HG03575 (cell line): ENCODE measurements around the gene PBX3.
"Not testable (repeated sequence)": the region's sequence is repeated elsewhere in the genome, so short reads cannot be mapped to it uniquely, and the experiment has no call there.

Experiments
- ATAC-seq: cut with Tn5 transposase; IDR thresholded peaks from one replicate; pipeline ENCODE4 v1.9.1; 2021; ENCODE audit not compliant: unreplicated experiment, insufficient number of reproducible peaks, low FRiP score; ENCODE audit errors: extremely low read depth

PBX3 gene

GRCh38 chr9:125768803-125769202, 21.6 kb downstream of the PBX3 start:
- ATAC-seq: no peak

- ATAC-seq: no peak
Observed at GRCh38 chr9:125771037-125771436, 23.9 kb downstream of the PBX3 start.

- ATAC-seq: no peak
Observed at GRCh38 chr9:125772740-125773139, 25.6 kb downstream of the PBX3 start.

- no peak for ATAC-seq
Observed at GRCh38 chr9:125774106-125774505, 26.9 kb downstream of the PBX3 start.

GRCh38 chr9:125776789-125777188, 29.6 kb downstream of the PBX3 start:
- ATAC-seq: not testable (repeated sequence)

- not testable (repeated sequence) for ATAC-seq
Observed at GRCh38 chr9:125778538-125779219, 31.5 kb downstream of the PBX3 start.

- ATAC-seq: not testable (repeated sequence)
Observed at GRCh38 chr9:125779220-125779565, 32.0 kb downstream of the PBX3 start.

- no peak for ATAC-seq
Observed at GRCh38 chr9:125782718-125783117, 35.5 kb downstream of the PBX3 start.

GRCh38 chr9:125784286-125785049, 37.3 kb downstream of the PBX3 start:
- no peak for ATAC-seq

- no peak for ATAC-seq
Observed at GRCh38 chr9:125785248-125785751, 38.1 kb downstream of the PBX3 start.

GRCh38 chr9:125787715-125788114, 40.5 kb downstream of the PBX3 start:
- no peak for ATAC-seq

- no peak for ATAC-seq
Observed at GRCh38 chr9:125789196-125789595, 42.0 kb downstream of the PBX3 start.

GRCh38 chr9:125794708-125795107, 47.5 kb downstream of the PBX3 start:
- no peak for ATAC-seq

- ATAC-seq: no peak
Observed at GRCh38 chr9:125795970-125796596, 48.9 kb downstream of the PBX3 start.

- no peak for ATAC-seq
Observed at GRCh38 chr9:125797930-125798329, 50.8 kb downstream of the PBX3 start.

GRCh38 chr9:125803526-125803925, 56.4 kb downstream of the PBX3 start:
- no peak for ATAC-seq

- ATAC-seq: no peak
Observed at GRCh38 chr9:125805057-125805456, 57.9 kb downstream of the PBX3 start.

GRCh38 chr9:125805586-125805985, 58.4 kb downstream of the PBX3 start:
- no peak for ATAC-seq

- ATAC-seq: no peak
Observed at GRCh38 chr9:125807079-125807478, 59.9 kb downstream of the PBX3 start.

GRCh38 chr9:125810161-125810560, 63.0 kb downstream of the PBX3 start:
- no peak for ATAC-seq
